Measurements from ENCODE around the gene GLB1L. TPM values are rescaled to one million over a fixed set of nuclear protein-coding genes. Genes with fewer than 3 reads are reported as not detected.

GLB1L gene
- total RNA-seq, 1 donor from 2014 or later, result 7.2 TPM

DNA sequence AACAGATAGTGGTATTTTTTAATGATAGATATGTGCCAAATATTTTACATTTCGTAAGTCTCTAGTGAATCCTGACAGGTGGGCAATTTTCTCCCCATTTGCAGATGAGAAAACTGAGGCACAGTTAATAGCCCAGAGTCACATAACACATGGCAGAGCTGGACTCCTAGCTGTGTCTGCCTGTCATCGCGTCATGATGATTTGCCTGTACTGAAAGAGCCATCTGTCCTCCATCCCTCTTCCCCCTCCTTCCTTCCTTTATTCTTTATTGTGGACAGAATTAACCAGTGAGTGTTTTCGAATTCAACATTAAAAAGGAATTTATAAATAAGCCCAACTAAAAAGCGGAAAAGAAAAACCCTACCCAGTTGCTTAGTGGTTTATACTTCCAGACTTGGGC is 37.1 kb upstream of the GLB1L start:
- Histone ChIP-seq H3K9ac (no peak overlapping the region), H3K27ac (no peak overlapping the region), H3K9me3 (ENCODE audit: low read depth) (no peaks in the 10 kb centered on the region), H3K4me1 (peaks cover 20% of the 10 kb centered on the region), H4K20me1 (ENCODE audit: low read depth) (no peaks in the 10 kb centered on the region), H3K79me2 (ENCODE audit: low read depth) (no peaks in the 10 kb centered on the region), H3F3A (ENCODE audit: low read depth) (peaks cover 13% of the 10 kb centered on the region), H3K27me3 (peaks cover 2% of the 10 kb centered on the region), H3K36me3 (no peaks in the 10 kb centered on the region), H3K4me2 (no peak overlapping the region), H3K4me3 (no peak overlapping the region), H2AFZ (replicated peaks) (no peak overlapping the region)
- peaks cover 34% of the 10 kb centered on the region for H3K4me1 Mint-ChIP-seq
- no peak for TF ChIP-seq EZH2 (IDR thresholded peaks at IDR 0.05)
- TF ChIP-seq, protein P1, sequence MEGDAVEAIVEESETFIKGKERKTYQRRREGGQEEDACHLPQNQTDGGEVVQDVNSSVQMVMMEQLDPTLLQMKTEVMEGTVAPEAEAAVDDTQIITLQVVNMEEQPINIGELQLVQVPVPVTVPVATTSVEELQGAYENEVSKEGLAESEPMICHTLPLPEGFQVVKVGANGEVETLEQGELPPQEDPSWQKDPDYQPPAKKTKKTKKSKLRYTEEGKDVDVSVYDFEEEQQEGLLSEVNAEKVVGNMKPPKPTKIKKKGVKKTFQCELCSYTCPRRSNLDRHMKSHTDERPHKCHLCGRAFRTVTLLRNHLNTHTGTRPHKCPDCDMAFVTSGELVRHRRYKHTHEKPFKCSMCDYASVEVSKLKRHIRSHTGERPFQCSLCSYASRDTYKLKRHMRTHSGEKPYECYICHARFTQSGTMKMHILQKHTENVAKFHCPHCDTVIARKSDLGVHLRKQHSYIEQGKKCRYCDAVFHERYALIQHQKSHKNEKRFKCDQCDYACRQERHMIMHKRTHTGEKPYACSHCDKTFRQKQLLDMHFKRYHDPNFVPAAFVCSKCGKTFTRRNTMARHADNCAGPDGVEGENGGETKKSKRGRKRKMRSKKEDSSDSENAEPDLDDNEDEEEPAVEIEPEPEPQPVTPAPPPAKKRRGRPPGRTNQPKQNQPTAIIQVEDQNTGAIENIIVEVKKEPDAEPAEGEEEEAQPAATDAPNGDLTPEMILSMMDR (IDR thresholded peaks at IDR 0.05), result no peak
- no peak for TF ChIP-seq EZH2phosphoT487 (IDR thresholded peaks at IDR 0.05)
- H3K36me3 Mint-ChIP-seq, result peaks cover 7% of the 10 kb centered on the region
- no peaks in the 10 kb centered on the region for H3K9me3 Mint-ChIP-seq
- H3K27ac Mint-ChIP-seq, result no peak overlapping the region
- no peak overlapping the region for H3K4me3 Mint-ChIP-seq
- no peak for DNase-seq (ENCODE audit: low spot score)
- peaks cover 8% of the 10 kb centered on the region for H3K27me3 Mint-ChIP-seq (ENCODE audit: insufficient read depth, low read depth)

DNA sequence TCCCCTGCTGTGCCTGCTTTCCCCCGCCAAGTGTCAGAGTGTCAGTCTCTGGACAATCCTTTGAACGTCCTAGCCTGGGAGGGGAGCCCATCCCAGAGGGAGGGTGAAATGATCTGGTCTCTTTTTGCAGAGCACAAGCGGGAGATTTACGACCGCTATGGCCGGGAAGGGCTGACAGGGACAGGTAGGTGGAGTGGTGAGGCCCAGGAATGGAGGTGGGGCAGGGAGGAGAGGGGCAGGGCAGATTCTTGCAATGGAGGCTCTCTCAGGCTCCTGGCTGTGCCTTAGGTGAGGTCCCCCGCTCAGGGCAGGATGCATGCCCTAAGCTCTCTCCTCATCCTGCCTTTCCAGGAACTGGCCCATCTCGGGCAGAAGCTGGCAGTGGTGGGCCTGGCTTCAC is 36.3 kb upstream of the GLB1L start:
- Histone ChIP-seq H3K36me3 (no peaks in the 10 kb centered on the region), H3K4me1 (peaks cover 19% of the 10 kb centered on the region), H3K27me3 (peaks cover 5% of the 10 kb centered on the region), H4K20me1 (ENCODE audit: low read depth) (no peaks in the 10 kb centered on the region), H3K9me3 (ENCODE audit: low read depth) (no peaks in the 10 kb centered on the region), H3F3A (ENCODE audit: low read depth) (peaks cover 13% of the 10 kb centered on the region), H2AFZ (replicated peaks) (no peak overlapping the region), H3K79me2 (ENCODE audit: low read depth) (no peaks in the 10 kb centered on the region), H3K9ac (no peak overlapping the region), H3K4me3 (no peak overlapping the region), H3K4me2 (no peak overlapping the region), H3K27ac (no peak overlapping the region)
- Mint-ChIP-seq H3K9me3 (no peaks in the 10 kb centered on the region), H3K4me1 (peaks cover 34% of the 10 kb centered on the region), H3K27ac (no peak overlapping the region), H3K36me3 (peaks cover 7% of the 10 kb centered on the region), H3K4me3 (no peak overlapping the region), H3K27me3 (ENCODE audit: insufficient read depth, low read depth) (peaks cover 8% of the 10 kb centered on the region)
- TF ChIP-seq EZH2 (IDR thresholded peaks at IDR 0.05) (no peak), EZH2phosphoT487 (IDR thresholded peaks at IDR 0.05) (no peak)
- TF ChIP-seq, protein P1 (IDR thresholded peaks at IDR 0.05), result no peak
- no peak for DNase-seq (ENCODE audit: low spot score)

DNA sequence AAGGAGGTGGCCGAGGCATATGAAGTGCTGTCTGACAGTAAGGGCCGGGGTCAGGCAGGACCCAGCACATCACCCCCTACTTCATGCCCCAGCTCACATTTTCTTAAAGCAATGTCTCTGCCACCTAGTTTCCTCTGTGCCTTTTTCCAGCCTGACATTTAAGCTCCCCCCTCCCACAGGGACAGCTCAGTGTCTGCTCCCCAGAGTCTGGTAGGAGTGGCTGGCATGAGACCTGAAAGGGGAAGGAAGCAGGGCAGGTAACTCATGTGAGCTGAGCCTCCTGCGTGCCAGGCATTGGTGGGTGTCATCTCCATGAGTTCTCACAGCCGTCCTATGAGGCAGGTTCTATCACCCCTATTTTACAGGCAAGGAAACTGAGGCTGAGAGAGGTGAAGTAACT is 35.4 kb upstream of the GLB1L start:
- Histone ChIP-seq H3K27ac (no peak overlapping the region), H3K9ac (no peak overlapping the region), H3K36me3 (no peaks in the 10 kb centered on the region), H3K4me1 (peaks cover 15% of the 10 kb centered on the region), H3K9me3 (ENCODE audit: low read depth) (no peaks in the 10 kb centered on the region), H3K27me3 (peaks cover 5% of the 10 kb centered on the region), H3K4me2 (no peak overlapping the region), H2AFZ (replicated peaks) (no peak overlapping the region), H3K79me2 (ENCODE audit: low read depth) (no peaks in the 10 kb centered on the region), H3F3A (ENCODE audit: low read depth) (peaks cover 13% of the 10 kb centered on the region), H4K20me1 (ENCODE audit: low read depth) (no peaks in the 10 kb centered on the region), H3K4me3 (no peak overlapping the region)
- H3K27ac Mint-ChIP-seq, result no peak overlapping the region
- peaks cover 30% of the 10 kb centered on the region for H3K4me1 Mint-ChIP-seq
- TF ChIP-seq EZH2 (IDR thresholded peaks at IDR 0.05), result no peak
- TF ChIP-seq, protein P1 (IDR thresholded peaks at IDR 0.05), result no peak
- peaks cover 8% of the 10 kb centered on the region for H3K27me3 Mint-ChIP-seq (ENCODE audit: insufficient read depth, low read depth)
- no peak for DNase-seq (ENCODE audit: low spot score)
- no peaks in the 10 kb centered on the region for H3K9me3 Mint-ChIP-seq
- H3K4me3 Mint-ChIP-seq, result peak overlapping the region; percentile 91
- H3K36me3 Mint-ChIP-seq, result peaks cover 7% of the 10 kb centered on the region
